OCI-M2 (cell line): ENCODE results near the gene APOH.

Source experiments
- DNase-seq: peaks from one replicate; lab custom pipeline; 2025; ENCODE audit not compliant: unreplicated experiment; lab: John Stamatoyannopoulos, UW

The APOH gene

GRCh38 chr17:66235377-66235994 lies 6.3 kb upstream of the APOH start:
- no peak for DNase-seq

GRCh38 chr17:66234611-66235010 lies 5.4 kb upstream of the APOH start:
- no peak for DNase-seq

GRCh38 chr17:66233023-66233753 lies 4.0 kb upstream of the APOH start:
- DNase-seq: no peak

GRCh38 chr17:66230922-66231591 lies 1.8 kb upstream of the APOH start:
- DNase-seq: no peak

GRCh38 chr17:66229783-66230538 lies 746 bp upstream of the APOH start:
- no peak for DNase-seq

DNA sequence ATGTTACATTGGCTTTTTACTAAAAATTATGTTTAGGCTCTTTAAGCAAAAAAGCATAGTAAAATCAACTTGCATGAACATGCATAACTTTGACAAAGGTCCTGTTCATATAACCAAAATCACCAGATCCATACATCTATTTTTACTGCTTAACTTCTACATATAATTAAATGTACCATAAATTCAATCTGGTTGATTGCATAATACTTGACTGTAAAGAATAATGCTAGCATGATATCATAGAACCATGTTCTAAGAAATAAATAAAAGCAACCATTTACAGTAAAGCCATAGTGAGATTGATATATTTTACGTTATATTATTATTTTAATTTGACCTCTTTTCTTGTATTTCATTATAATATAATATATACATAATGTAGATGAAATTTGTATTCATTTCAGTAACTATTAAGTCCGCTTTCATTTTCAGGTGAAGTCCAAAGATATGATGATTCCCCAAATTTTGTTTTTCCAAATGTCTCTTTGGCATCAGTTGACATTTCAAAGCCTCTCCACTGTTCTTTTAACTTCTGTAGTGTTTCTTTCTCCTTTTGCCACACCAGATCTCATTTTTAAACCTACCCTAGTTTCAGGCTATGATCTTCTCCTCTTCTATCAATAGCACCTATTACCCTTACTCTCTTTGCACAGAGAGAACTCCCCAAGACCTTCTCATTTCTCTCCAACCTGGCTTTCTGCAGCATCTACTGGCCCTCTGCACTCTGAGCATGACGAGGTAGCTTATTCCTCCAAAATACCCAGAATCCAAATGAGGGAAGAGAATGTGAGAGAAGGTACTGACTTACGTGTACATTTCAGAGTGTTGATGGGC lies 1.8 kb downstream of the APOH start:
- DNase-seq: no peak

DNA sequence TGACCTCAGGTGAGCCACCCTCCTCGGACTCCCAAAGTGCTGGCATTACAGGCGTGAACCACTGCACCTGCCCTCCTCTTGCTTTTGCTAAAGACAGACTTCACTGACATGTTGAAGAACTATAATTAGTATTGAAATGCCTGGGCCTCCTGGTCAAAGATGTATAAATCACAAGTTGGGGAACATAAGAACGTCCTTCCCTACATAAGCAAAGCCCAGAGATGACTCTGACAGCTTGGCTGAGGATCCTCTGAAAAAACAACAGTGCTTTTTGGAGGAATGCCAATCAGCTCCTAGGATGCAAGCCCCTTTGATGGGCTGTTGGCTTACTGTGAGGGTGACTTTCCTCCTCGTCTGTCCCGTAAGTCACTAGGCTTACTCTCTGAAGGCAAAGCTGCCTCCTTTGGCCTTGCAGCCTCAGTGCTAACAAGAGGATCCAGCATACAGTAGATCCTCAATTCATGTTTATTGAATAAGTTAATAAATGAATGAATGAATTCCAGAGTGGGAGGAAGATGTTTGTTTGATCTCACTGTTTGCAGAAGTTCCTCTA lies 6.3 kb downstream of the APOH start:
- no peak for DNase-seq

DNA sequence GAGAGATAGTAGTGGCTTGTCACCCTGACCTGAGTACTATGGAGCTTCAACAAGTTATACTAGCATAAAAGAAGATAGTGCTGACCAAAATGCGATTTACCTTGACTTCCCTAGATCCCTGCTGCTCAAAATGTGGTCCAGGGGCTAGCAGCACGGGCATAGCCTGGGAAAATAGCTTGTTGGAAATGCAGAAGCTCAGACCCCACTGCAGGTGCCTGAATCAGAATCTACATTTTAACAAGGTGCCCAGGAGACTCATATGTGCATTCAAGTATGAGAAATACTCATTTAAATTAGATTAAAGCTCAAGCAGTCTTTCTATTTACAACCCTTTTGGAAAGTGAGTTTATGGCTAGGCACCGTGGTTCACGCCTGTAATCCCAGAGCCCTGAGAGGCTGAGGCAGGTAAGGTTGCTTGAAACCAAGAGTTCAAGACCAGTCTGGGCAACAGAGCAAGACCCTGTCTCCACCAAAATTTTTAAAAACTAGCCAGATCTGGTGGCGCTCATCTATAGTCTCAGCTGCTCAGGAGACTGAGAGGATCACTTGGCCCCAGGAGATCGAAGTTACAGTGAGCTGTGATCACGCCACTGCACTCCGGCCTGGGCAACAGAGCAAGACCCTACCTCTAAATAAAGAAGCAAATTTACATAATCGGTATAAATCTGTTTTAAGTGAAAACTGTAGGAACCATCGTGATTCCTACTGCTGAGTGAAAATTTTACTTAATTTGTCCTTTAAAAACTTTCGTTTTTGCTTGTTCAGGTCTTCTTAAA lies 7.3 kb downstream of the APOH start:
- DNase-seq: no peak

GRCh38 chr17:66221343-66221742 lies 7.9 kb downstream of the APOH start:
- DNase-seq: no peak

GRCh38 chr17:66220079-66220835 lies 9.0 kb downstream of the APOH start:
- DNase-seq: no peak

GRCh38 chr17:66215529-66215911 lies 13.7 kb downstream of the APOH start:
- no peak for DNase-seq

DNA sequence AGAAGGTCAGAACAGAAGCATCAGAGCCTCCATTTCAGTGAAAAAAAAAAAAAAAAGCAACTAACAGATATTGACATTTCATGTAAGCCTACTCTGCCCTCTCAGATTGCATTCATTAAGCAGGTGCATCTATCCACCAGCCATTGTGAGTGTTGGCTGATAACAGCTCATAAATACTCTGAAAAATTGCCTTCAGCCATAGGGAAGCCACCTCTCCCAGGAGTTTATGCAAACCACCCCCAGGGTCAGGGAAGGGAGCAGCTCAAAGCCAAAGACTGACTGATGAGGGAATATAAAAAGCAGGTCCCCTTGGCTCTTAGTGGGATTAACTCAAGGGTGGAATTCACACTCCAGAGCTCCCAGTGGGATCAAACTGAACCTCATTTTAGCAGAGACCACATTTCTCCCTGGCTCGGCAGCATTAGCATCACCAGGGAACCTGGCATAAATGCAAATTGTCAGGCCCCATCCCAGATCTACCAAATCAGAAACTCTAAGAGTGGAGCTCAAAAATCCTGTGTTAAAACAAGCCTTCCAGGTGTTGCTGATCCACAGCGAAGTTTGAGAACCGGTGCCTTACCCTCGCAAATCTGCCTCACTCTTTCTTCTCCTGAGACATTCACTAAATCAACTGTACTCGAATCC lies 14.2 kb downstream of the APOH start:
- DNase-seq: no peak

DNA sequence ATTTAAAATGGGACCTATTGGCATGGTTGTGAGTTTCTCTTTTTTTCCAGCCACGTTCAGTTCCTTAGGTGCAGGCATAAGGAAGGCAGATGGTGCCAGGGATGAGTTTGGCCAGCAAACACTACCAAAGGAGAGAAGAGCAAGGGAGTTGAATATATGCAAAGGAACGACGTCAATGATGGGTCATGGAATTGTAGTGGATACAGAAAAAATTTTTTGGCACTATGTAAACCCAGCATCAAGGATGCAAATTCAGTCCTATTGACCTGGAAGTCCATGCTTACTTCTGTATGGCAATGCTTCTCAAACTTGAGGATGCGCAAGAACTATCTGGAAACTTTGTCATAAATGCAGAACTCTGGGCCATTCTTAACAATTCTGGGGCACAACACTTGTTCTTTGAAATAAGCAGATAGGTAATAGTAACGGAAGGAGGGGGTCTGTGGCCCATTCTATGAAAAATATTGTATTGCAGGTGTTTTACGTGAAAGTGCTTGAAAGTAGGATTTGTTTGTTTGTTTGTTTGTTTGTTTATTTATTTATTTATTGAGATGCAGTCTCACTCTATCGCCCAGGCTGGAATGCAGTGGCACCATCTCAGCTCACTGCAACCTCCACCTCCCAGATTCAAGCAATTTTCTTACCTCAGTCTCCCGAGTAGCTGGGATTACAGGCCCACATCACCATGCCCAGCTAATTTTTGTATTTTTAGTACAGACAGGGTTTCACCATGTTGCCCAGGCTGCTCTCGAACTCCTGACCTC lies 18.0 kb downstream of the APOH start:
- DNase-seq: no peak

DNA sequence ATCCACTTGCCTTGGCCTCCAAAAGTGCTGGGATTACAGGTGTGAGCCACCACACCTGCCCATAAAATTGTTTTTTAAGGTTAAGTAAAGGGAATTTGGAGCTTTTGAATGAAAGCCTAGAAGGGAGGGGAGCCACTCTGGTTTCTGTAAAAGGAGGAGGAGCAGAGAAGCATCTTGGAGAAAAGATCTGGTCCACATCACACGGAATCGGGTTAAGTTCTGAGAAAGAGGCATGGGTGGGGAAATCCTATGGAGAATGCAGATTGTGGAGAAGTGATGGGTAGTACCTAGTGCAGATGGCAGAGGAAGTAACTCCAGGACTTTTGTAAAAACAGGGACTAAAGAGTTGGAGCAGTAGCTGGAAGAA lies 19.0 kb downstream of the APOH start:
- no peak for DNase-seq

- no peak for DNase-seq
Measured at GRCh38 chr17:66207936-66208335, 21.3 kb downstream of the APOH start.

- no peak for DNase-seq
Measured at GRCh38 chr17:66203274-66204015, 25.8 kb downstream of the APOH start.

DNA sequence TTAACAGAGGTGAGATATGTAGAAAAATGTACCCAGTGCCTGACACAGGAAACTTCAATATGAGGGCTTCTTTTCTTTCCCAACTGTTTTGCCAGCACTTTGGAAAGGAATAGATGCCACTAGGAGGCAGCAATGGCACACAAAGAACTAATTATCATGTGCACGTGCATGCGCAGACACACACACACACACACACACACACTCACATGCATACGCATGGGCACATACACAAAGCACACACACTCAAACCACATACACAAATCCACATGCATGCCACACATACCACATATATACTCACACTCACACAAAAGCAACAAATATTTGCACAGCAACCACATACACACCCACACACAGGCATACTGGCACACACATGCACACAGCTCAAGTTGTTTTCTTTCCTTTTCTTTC lies 28.5 kb downstream of the APOH start:
- no peak for DNase-seq
